H9 (cell line): ENCODE measurements around the gene KIF16B. TPM values are rescaled to one million over a fixed set of nuclear protein-coding genes. Genes with fewer than 3 reads are reported as not detected.

Experiments
- DNase-seq: peaks from one replicate; pipeline ENCODE4 v3.0.0-alpha.2; 2017
- H2AFZ ChIP-seq: one replicate; pipeline ENCODE4 v1.6.1; 2013; ENCODE audit warnings: mild to moderate bottlenecking, low read length, control low read depth, moderate library complexity
- H2AK5ac ChIP-seq: 2 replicates; pipeline ENCODE4 v1.6.1; 2013; ENCODE audit warnings: low read length, control low read depth, mixed read lengths; ENCODE audit not compliant: insufficient read length
- H2BK120ac ChIP-seq: one replicate; pipeline ENCODE4 v1.6.1; 2013; ENCODE audit warnings: low read depth, mild to moderate bottlenecking, low read length, control low read depth, inconsistent platforms; ENCODE audit not compliant: poor library complexity, severe bottlenecking
- H2BK12ac ChIP-seq: 2 replicates; pipeline ENCODE4 v1.6.1; 2013; ENCODE audit warnings: low read length, control low read depth, mixed read lengths, low read depth; ENCODE audit not compliant: insufficient read length
- H2BK15ac ChIP-seq: 2 replicates; pipeline ENCODE4 v1.6.1; 2013; ENCODE audit warnings: low read depth, low read length, control low read depth
- H2BK20ac ChIP-seq: one replicate; pipeline ENCODE4 v1.6.1; 2013; ENCODE audit warnings: low read depth, mild to moderate bottlenecking, low read length, control low read depth, inconsistent platforms; ENCODE audit not compliant: poor library complexity, severe bottlenecking
- H2BK5ac ChIP-seq: 2 replicates; pipeline ENCODE4 v1.6.1; 2013; ENCODE audit warnings: low read length, control low read depth, mixed read lengths; ENCODE audit not compliant: insufficient read length
- H3K14ac ChIP-seq: 2 replicates; pipeline ENCODE4 v1.6.1; 2013; ENCODE audit warnings: low read length, control low read depth; ENCODE audit not compliant: insufficient read depth
- H3K18ac ChIP-seq: 2 replicates; pipeline ENCODE4 v1.6.1; 2013; ENCODE audit warnings: low read depth, mild to moderate bottlenecking, mixed read lengths, low read length, control low read depth; ENCODE audit not compliant: insufficient read length
- H3K23ac ChIP-seq: 2 replicates; pipeline ENCODE4 v1.6.1; 2013; ENCODE audit warnings: low read length, control low read depth, mixed read lengths, low read depth; ENCODE audit not compliant: insufficient read length
- H3K23me2 ChIP-seq: 2 replicates; pipeline ENCODE4 v1.6.1; 2013; ENCODE audit warnings: low read depth, mild to moderate bottlenecking, mixed read lengths, low read length, control low read depth; ENCODE audit not compliant: insufficient read length, poor library complexity, severe bottlenecking
- H3K27ac ChIP-seq: 2 replicates; pipeline ENCODE4 v1.5.1; 2013; ENCODE audit warnings: low read length, control low read depth, mixed read lengths, low read depth; ENCODE audit not compliant: insufficient read length
- H3K27me3 ChIP-seq: 2 replicates; pipeline ENCODE4 v1.6.1; 2013; ENCODE audit warnings: low read length, control low read depth, inconsistent platforms; ENCODE audit not compliant: insufficient read depth
- H3K4ac ChIP-seq: 2 replicates; pipeline ENCODE4 v1.6.1; 2013; ENCODE audit warnings: low read depth, mild to moderate bottlenecking, control low read depth, inconsistent platforms, low read length, moderate library complexity
- H3K4me1 ChIP-seq: 2 replicates; pipeline ENCODE4 v1.6.1; 2013; ENCODE audit warnings: low read length, control low read depth, inconsistent platforms; ENCODE audit not compliant: insufficient read depth
- H3K4me2 ChIP-seq: 2 replicates; pipeline ENCODE4 v1.6.1; 2013; ENCODE audit warnings: low read length, control low read depth, mixed read lengths; ENCODE audit not compliant: insufficient read length, insufficient read depth
- H3K56ac ChIP-seq: 2 replicates; pipeline ENCODE4 v1.6.1; 2013; ENCODE audit warnings: low read depth, mild to moderate bottlenecking, mixed read lengths, low read length, control low read depth; ENCODE audit not compliant: insufficient read length
- H3K79me1 ChIP-seq: 2 replicates; pipeline ENCODE4 v1.6.1; 2013; ENCODE audit warnings: low read depth, mild to moderate bottlenecking, moderate library complexity, low read length, control low read depth, inconsistent platforms; ENCODE audit not compliant: insufficient read depth, poor library complexity, severe bottlenecking
- H3K79me2 ChIP-seq: 2 replicates; pipeline ENCODE4 v1.6.1; 2013; ENCODE audit warnings: low read length, control low read depth, inconsistent platforms; ENCODE audit not compliant: insufficient read depth
- H3K9ac ChIP-seq: 2 replicates; pipeline ENCODE4 v1.6.1; 2013; ENCODE audit warnings: low read length, control low read depth, mixed read lengths; ENCODE audit not compliant: insufficient read length; ENCODE audit errors: extremely low read depth
- H3K9me3 ChIP-seq: one replicate; pipeline ENCODE4 v1.6.1; 2013; ENCODE audit warnings: low read depth, low read length, inconsistent platforms; ENCODE audit not compliant: control insufficient read depth
- H3T11ph ChIP-seq: one replicate; pipeline ENCODE4 v1.6.1; 2013; ENCODE audit warnings: mild to moderate bottlenecking, low read length, control low read depth, inconsistent platforms
- H4K20me1 ChIP-seq: one replicate; pipeline ENCODE4 v1.6.1; 2013; ENCODE audit not compliant: control insufficient read depth, insufficient read length, insufficient read depth
- H4K5ac ChIP-seq: 2 replicates; pipeline ENCODE4 v1.6.1; 2013; ENCODE audit warnings: low read depth, mild to moderate bottlenecking, mixed read lengths, low read length, control low read depth; ENCODE audit not compliant: insufficient read length
- H4K8ac ChIP-seq: replicated peaks from 2 replicates; pipeline ENCODE4 v1.6.1; 2013; ENCODE audit warnings: low read length, control low read depth, mixed read lengths, low read depth; ENCODE audit not compliant: insufficient read length
- H4K91ac ChIP-seq: 2 replicates; pipeline ENCODE4 v1.6.1; 2013; ENCODE audit warnings: low read depth, mild to moderate bottlenecking, moderate library complexity, mixed read lengths, low read length, control low read depth; ENCODE audit not compliant: insufficient read length
- H3K27ac Mint-ChIP-seq, 3 experiments: 2 replicates in 2 of 3; 3 replicates in 1 of 3; pipeline ENCODE4 v1.8.0; 2020 to 2021; ENCODE audit warnings: mixed read lengths in 3 of 3, mild to moderate bottlenecking in 1 of 3, moderate library complexity in 1 of 3
- H3K27me3 Mint-ChIP-seq: 2 replicates; pipeline ENCODE4 v1.8.0; 2021; ENCODE audit warnings: low read depth, mild to moderate bottlenecking, moderate library complexity, mixed read lengths
- H3K36me3 Mint-ChIP-seq, 3 experiments: 2 replicates in 2 of 3; 3 replicates in 1 of 3; pipeline ENCODE4 v1.8.0; 2020 to 2021; ENCODE audit warnings: low read depth in 3 of 3, mixed read lengths in 3 of 3; ENCODE audit not compliant: insufficient read depth in 1 of 3
- H3K4me1 Mint-ChIP-seq, 2 experiments: 2 replicates each; pipeline ENCODE4 v1.8.0; 2020; ENCODE audit warnings: mixed read lengths in 2 of 2
- H3K4me3 Mint-ChIP-seq, 2 experiments: 2 replicates in 1 of 2; 3 replicates in 1 of 2; pipeline ENCODE4 v1.8.0; 2020 to 2021; ENCODE audit warnings: mild to moderate bottlenecking in 2 of 2, mixed read lengths in 2 of 2, moderate library complexity in 1 of 2
- H3K9me3 Mint-ChIP-seq, 2 experiments: 2 replicates in 1 of 2; 3 replicates in 1 of 2; pipeline ENCODE4 v1.8.0; 2020; ENCODE audit warnings: mild to moderate bottlenecking in 2 of 2, mixed read lengths in 2 of 2, moderate library complexity in 1 of 2
- WGBS: extraction: QIAGEN DNeasy Blood & Tissue Kit; methylation state at CpG from one replicate; pipeline ENCODE4 v1.1.7; 2013; ENCODE audit warnings: missing lambda C conversion rate, low lambda C conversion rate, mixed read lengths; ENCODE audit not compliant: insufficient read length; ENCODE audit errors: extremely low coverage; 5-methylcytosine and 5-hydroxymethylcytosine counted together
- total RNA-seq: library from RNA; stranded (reverse); gene quantifications from 2 replicates; pipeline ENCODE4 v1.2.1, GENCODE V29; 2021
- TF ChIP-seq, protein P1 (sequence below): fragments of 200-600 bp; sonication (generic); conservative IDR thresholded peaks from 3 replicates; pipeline ENCODE4 v1.8.0; 2021; ENCODE audit warnings: antibody characterized with exemption, mild to moderate bottlenecking

KIF16B gene
- total RNA-seq, 1 experiment from 2014 or later, result 7.4 TPM

DNA sequence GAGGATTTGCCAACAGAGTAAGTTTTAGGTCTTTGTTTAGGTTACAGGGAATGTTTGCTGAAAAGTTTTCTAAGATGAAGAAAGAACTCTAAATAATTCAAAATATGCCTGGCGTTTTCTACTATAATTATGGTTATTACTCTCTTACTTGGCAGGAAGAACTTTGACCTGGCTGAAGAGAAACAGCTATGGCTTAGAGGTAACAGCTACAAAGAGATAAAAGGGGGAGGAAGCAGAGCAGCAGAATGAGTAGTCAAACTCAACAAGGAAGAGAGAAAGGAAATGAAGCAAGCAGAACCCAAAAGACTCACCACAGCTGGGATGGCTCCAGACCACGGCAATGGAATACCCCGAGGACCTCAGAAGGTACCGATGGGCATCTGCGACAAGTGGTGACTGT is 95.6 kb downstream of the KIF16B start:
- H3K14ac ChIP-seq, result no peak overlapping the region
- no peak for DNase-seq
- no peaks in the 10 kb centered on the region for H3K27me3 ChIP-seq
- H3K27ac Mint-ChIP-seq, result no peak overlapping the region; a peak in 1 of 7 replicates
- no peak overlapping the region for H3K4me2 ChIP-seq
- no peaks in the 10 kb centered on the region; a peak in 1 of 5 replicates for H3K9me3 Mint-ChIP-seq
- TF ChIP-seq, protein P1, sequence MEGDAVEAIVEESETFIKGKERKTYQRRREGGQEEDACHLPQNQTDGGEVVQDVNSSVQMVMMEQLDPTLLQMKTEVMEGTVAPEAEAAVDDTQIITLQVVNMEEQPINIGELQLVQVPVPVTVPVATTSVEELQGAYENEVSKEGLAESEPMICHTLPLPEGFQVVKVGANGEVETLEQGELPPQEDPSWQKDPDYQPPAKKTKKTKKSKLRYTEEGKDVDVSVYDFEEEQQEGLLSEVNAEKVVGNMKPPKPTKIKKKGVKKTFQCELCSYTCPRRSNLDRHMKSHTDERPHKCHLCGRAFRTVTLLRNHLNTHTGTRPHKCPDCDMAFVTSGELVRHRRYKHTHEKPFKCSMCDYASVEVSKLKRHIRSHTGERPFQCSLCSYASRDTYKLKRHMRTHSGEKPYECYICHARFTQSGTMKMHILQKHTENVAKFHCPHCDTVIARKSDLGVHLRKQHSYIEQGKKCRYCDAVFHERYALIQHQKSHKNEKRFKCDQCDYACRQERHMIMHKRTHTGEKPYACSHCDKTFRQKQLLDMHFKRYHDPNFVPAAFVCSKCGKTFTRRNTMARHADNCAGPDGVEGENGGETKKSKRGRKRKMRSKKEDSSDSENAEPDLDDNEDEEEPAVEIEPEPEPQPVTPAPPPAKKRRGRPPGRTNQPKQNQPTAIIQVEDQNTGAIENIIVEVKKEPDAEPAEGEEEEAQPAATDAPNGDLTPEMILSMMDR, result no peak
- no peak overlapping the region for H2BK12ac ChIP-seq
- H3K23me2 ChIP-seq, result no peaks in the 10 kb centered on the region
- no peak overlapping the region for H2BK15ac ChIP-seq
- no peak overlapping the region for H2BK5ac ChIP-seq
- no peak overlapping the region for H2AK5ac ChIP-seq
- no peak overlapping the region for H3K23ac ChIP-seq
- H3K79me2 ChIP-seq, result no peaks in the 10 kb centered on the region
- no peak overlapping the region for H2BK120ac ChIP-seq
- no peak overlapping the region for H4K5ac ChIP-seq
- H3K9me3 ChIP-seq, result no peaks in the 10 kb centered on the region
- no CpG with 5 or more reads among the region's 5 CpGs for WGBS
- peaks cover 0 to 5% (median 4%) of the 10 kb centered on the region in 3 experiments; a peak in 1 of 7 replicates for H3K36me3 Mint-ChIP-seq
- no peak overlapping the region for H3T11ph ChIP-seq
- H4K20me1 ChIP-seq, result no peaks in the 10 kb centered on the region
- no peak overlapping the region for H3K4ac ChIP-seq
- H3K4me1 Mint-ChIP-seq, result peaks cover 9 to 12% of the 10 kb centered on the region in 2 experiments
- H3K79me1 ChIP-seq, result no peaks in the 10 kb centered on the region
- H3K27ac ChIP-seq, result no peak overlapping the region
- H3K4me3 Mint-ChIP-seq, result no peak overlapping the region
- no peak overlapping the region for H3K9ac ChIP-seq
- no peak overlapping the region for H4K91ac ChIP-seq
- H4K8ac ChIP-seq, result no peak overlapping the region
- H3K4me1 ChIP-seq, result no peaks in the 10 kb centered on the region
- no peak overlapping the region for H2BK20ac ChIP-seq
- no peaks in the 10 kb centered on the region for H3K27me3 Mint-ChIP-seq
- no peak overlapping the region for H3K56ac ChIP-seq
- H3K18ac ChIP-seq, result no peak overlapping the region
- H2AFZ ChIP-seq, result no peak overlapping the region
